Ovary (tissue), 9 donors: ENCODE results near the gene IFI6. TPM values are rescaled to one million over a fixed set of nuclear protein-coding genes. Genes with fewer than 3 reads are reported as not detected.
A peak's percentile ranks its signal among the peaks of the same experiment; 100 is the strongest.

Experiments used
- DNase-seq, 5 donors: peaks; one replicate each; pipeline ENCODE4 v3.0.0-alpha.2; 2019 to 2020
- H3K27ac ChIP-seq, 2 donors: fragments of 200-600 bp; one replicate each; pipeline versions ENCODE4 v1.5.1 to v1.8.0; 2019 to 2022
- H3K27me3 ChIP-seq: fragments of 200-600 bp; one replicate; pipeline ENCODE4 v1.8.0; 2022
- H3K36me3 ChIP-seq: fragments of 200-600 bp; sonication (generic); one replicate; pipeline ENCODE4 v1.5.1; 2019
- H3K4me1 ChIP-seq: one replicate; pipeline ENCODE4 v1.8.1; 2013; ENCODE audit warnings: mild to moderate bottlenecking, moderate library complexity; ENCODE audit not compliant: insufficient read depth
- H3K4me3 ChIP-seq: fragments of 200-600 bp; sonication (generic); one replicate; pipeline ENCODE4 v1.5.1; 2017
- H3K9me3 ChIP-seq, 2 donors: fragments of 200-600 bp in 1 of 2; sonication (generic) in 1 of 2; one replicate each; pipeline versions ENCODE4 v1.5.1 to v1.8.1; 2013 to 2019; ENCODE audit warnings: mild to moderate bottlenecking in 1 of 2, moderate library complexity in 1 of 2
- EP300 ChIP-seq: sonication (generic); formaldehyde crosslinking; IDR thresholded peaks from one replicate; pipeline ENCODE4 v1.6.1; 2017; ENCODE audit warnings: antibody characterized with exemption
- POLR2A ChIP-seq: fragments of 450-650 bp; IDR thresholded peaks from one replicate; pipeline ENCODE4 v1.6.1; 2017; ENCODE audit warnings: antibody characterized with exemption, mild to moderate bottlenecking, moderate library complexity
- WGBS, 3 donors: extraction: QIAGEN DNeasy Blood & Tissue Kit in 1 of 3; methylation state at CpG; one replicate each; pipeline versions ENCODE4 v1.1.5 to v1.1.7; 2013 to 2017; 5-methylcytosine and 5-hydroxymethylcytosine counted together
- intact Hi-C, 4 donors: fragments of 100-400 bp; cut with DNase I; formaldehyde crosslinking; loops; one replicate each; pipeline versions ENCODE4 v1.11.0 to v1.15.1; 2022 to 2023
- polyA plus RNA-seq, 2 donors: library from polyadenylated mRNA; stranded (reverse); fragments of 200-250 nt in 1 of 2; fragments of 350-450 nt in 1 of 2; fragmentation: Illumina TruSeq in 1 of 2; extraction: RNeasy Lipid Tissue Mini Kit (QIAGEN cat#74804) in 1 of 2; gene quantifications; one replicate each; pipeline ENCODE4 v1.2.3, GENCODE V29; 2013 to 2014
- total RNA-seq, 7 donors: library from RNA; depleted of rRNA in 2 of 7; stranded (reverse); fragments of >200 nt in 2 of 7; fragmentation: NEBNext Ultra II Directional in 3 of 7; extraction: Animal tissue kit (Norgen Biotek cat#: 25700) in 3 of 7; gene quantifications; one replicate each; pipeline versions ENCODE4 v1.1.0 to v1.2.4, GENCODE V29; 2016 to 2023
- TF ChIP-seq, protein P1 (sequence below), 3 donors: fragments of 450-650 bp in 2 of 3; fragments of 200-600 bp in 1 of 3; IDR thresholded peaks; one replicate each; pipeline versions ENCODE4 v1.5.1 to v1.8.0; 2016 to 2022; ENCODE audit warnings: antibody characterized with exemption in 3 of 3, mild to moderate bottlenecking in 1 of 3
- donor health status: DM: no; HTN: no; CAD: no; lungs with moderate emphysema.
- donor health status: DM: no; HTN: no; CAD: no.
- donor health status: Bipolar disorder and iron deficiency.
- donor health status: DM: yes; HTN: yes; CAD: no.
- donor health status: DM: no; HTN: no; CAD: no.
- donor health status: DM: yes; HTN: yes; CAD: no.

The IFI6 gene
- total and polyA plus RNA-seq, 9 donors: 30.3 to 274 (median 61.2) TPM

DNA sequence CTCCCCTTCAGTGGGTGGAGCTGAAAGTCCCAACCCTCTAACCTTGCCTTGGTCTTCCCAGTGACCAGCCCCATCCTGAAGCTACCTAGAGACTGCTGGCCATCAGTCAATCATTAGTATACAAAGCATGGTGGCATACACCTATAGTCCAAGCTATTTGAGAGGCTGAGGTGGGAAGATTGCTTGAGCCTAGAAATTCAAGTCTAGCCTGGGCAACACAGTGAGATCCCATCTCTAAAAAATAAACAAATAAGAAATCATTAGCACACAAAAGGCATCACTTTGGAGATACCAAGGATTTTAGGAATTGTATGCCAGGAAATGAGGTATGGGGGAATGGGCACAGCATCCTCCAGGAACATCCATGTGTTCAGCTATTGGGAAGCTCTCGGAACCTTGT lies 4.4 kb upstream of the IFI6 start:
- TF ChIP-seq, protein P1, sequence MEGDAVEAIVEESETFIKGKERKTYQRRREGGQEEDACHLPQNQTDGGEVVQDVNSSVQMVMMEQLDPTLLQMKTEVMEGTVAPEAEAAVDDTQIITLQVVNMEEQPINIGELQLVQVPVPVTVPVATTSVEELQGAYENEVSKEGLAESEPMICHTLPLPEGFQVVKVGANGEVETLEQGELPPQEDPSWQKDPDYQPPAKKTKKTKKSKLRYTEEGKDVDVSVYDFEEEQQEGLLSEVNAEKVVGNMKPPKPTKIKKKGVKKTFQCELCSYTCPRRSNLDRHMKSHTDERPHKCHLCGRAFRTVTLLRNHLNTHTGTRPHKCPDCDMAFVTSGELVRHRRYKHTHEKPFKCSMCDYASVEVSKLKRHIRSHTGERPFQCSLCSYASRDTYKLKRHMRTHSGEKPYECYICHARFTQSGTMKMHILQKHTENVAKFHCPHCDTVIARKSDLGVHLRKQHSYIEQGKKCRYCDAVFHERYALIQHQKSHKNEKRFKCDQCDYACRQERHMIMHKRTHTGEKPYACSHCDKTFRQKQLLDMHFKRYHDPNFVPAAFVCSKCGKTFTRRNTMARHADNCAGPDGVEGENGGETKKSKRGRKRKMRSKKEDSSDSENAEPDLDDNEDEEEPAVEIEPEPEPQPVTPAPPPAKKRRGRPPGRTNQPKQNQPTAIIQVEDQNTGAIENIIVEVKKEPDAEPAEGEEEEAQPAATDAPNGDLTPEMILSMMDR (IDR thresholded peaks at IDR 0.05): no peak
- TF ChIP-seq EP300 (no peak), POLR2A (no peak)
- intact Hi-C loops: no loop called here
- Histone ChIP-seq H3K9me3 (no peaks in the 10 kb centered on the region), H3K4me1 (peaks cover 2% of the 10 kb centered on the region), H3K36me3 (no peaks in the 10 kb centered on the region), H3K27me3 (no peaks in the 10 kb centered on the region), H3K27ac (no peak overlapping the region), H3K4me3 (no peak overlapping the region)
- WGBS, 3 donors: 94 to 100% (median 100%) methylated on average over 1 of the region's 1 CpG
- DNase-seq: no peak

DNA sequence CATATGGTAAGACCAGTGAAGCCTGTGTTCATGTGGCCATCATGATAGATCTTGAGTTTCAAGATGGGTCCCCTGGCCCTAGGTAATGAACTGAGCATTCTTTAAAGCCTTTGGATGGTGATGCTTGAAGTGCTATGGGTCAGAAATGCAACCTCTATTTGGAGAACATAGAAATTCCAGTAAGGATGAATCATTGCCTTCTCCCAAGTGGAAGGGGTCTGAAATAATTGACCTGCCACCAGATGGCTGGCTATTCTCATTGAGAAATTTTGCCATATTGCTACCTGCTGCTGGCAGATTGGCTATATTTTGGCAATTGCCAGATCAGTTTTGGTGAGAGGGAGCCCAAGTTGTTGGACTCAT lies 739 bp upstream of the IFI6 start:
- Histone ChIP-seq H3K9me3 (no peaks in the 10 kb centered on the region), H3K4me1 (peaks cover 2% of the 10 kb centered on the region), H3K36me3 (no peaks in the 10 kb centered on the region), H3K27ac (peak overlapping the region in 1 of 2 donors; percentile 57), H3K4me3 (peak overlapping the region; percentile 41), H3K27me3 (no peaks in the 10 kb centered on the region)
- TF ChIP-seq EP300: no peak
- TF ChIP-seq, protein P1 (IDR thresholded peaks at IDR 0.05): no peak
- TF ChIP-seq POLR2A: no peak
- no peak for DNase-seq
- intact Hi-C loops: no loop called here

DNA sequence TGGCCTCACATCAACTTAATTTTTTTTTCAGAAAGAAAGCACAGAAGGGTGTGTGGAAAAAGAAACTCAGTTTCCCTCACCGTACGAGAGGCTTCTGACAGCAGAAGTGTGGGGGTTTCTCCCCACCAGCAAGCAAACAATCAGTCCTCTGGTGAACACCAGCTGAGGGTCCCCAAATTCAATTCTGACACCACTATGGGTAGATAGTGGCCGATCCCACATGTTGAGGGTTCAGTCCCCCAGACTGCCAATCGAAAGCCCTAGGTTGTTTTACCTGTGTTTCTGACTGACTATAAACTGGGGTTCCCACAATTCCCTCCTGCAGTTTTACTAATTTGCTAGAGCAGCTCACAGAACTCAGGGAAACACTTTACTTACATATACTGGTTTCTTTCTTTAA lies 2.1 kb downstream of the IFI6 start:
- Histone ChIP-seq H3K9me3 (no peaks in the 10 kb centered on the region), H3K4me3 (no peak overlapping the region), H3K27ac (no peak overlapping the region), H3K4me1 (peaks cover 2% of the 10 kb centered on the region), H3K36me3 (no peaks in the 10 kb centered on the region), H3K27me3 (no peaks in the 10 kb centered on the region)
- no peak for DNase-seq
- intact Hi-C loops: loop anchor here in 3 of 4 donors (10.0 kb wide), 3 partner anchors 55 to 275 kb away; partner anchors contain the start of genes GPR3 (in 2 of the 3) and FAM76A (in 1 of the 3)
- WGBS, 3 donors: 45 to 63% (median 54%) methylated on average over 4 of the region's 4 CpGs
- TF ChIP-seq, protein P1 (IDR thresholded peaks at IDR 0.05): no peak
- TF ChIP-seq POLR2A (no peak), EP300 (no peak)

DNA sequence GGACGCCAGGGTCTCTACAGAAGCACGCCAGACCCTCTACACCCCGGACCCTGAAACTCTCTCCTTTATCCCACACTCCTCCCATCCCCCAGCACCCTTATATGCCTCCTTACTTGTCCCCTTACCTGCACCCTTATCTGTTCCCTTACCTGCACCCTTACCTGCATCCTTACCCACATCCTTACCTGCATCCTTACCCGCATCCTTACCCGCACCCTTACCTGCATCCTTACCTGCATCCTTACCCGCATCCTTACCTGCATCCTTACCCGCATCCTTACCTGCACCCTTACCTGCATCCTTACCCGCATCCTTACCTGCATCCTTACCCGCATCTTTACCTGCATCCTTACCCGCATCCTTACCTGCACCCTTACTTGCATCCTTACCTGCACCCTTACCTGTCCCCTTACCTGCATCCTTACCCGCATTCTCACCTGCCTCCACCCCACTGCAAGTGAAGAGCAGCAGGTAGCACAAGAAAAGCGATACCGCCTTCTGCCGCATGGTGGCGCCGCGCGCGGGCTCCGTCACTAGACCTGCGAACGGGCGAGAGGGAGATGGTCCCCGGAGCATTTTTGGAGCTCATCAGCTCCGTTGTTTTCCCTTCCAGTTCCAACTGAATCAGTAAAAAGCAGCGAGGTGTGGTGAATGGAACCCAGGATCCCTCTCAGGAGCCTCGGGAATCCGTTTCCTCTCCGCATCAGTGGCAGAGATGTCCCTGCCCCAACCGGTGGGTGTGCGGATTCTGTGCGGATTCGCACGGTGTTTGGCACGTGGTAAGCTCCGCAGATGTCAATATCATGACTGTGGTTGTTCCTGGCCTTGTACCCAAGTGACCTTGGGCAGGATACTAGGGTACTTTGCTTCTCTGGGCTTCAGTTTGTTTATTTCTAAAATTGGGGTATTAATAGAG lies 2.9 kb downstream of the IFI6 start:
- intact Hi-C loops: loop anchor here in 3 of 4 donors (10.0 kb wide), 3 partner anchors 56 to 274 kb away; partner anchors contain the start of genes GPR3 (in 2 of the 3) and FAM76A (in 1 of the 3)
- no peaks in the 10 kb centered on the region for H3K27me3 ChIP-seq
- H3K4me1 ChIP-seq: peaks cover 2% of the 10 kb centered on the region
- H3K27ac ChIP-seq: peak overlapping the region; percentile 39 to 52
- peak overlapping the region; percentile 43 for H3K4me3 ChIP-seq
- TF ChIP-seq EP300 (no peak), POLR2A (no peak)
- TF ChIP-seq, protein P1 (IDR thresholded peaks at IDR 0.05): peak; percentile 76 to 80 (median 79)
- peak; percentile 68 to 89 (median 82) for DNase-seq
- 15 to 16% (median 16%) methylated on average over 36 of the region's 36 CpGs for WGBS, 3 donors
- no peaks in the 10 kb centered on the region for H3K36me3 ChIP-seq
- no peaks in the 10 kb centered on the region for H3K9me3 ChIP-seq
